Breast epithelium (tissue), 3 donors: ENCODE measurements around the gene LPP.

Source experiments
- POLR2AphosphoS5 ChIP-seq, 3 donors: sonication (generic); formaldehyde crosslinking; IDR thresholded peaks; one replicate each; pipeline ENCODE4 v1.6.1; 2017; ENCODE audit warnings: antibody characterized with exemption in 3 of 3
- TF ChIP-seq, protein P1 (sequence below), 3 donors: fragments of 450-650 bp; IDR thresholded peaks; one replicate each; pipeline ENCODE4 v1.5.1; 2016 to 2017; ENCODE audit warnings: antibody characterized with exemption in 3 of 3, mild to moderate bottlenecking in 3 of 3, moderate library complexity in 3 of 3

DNA sequence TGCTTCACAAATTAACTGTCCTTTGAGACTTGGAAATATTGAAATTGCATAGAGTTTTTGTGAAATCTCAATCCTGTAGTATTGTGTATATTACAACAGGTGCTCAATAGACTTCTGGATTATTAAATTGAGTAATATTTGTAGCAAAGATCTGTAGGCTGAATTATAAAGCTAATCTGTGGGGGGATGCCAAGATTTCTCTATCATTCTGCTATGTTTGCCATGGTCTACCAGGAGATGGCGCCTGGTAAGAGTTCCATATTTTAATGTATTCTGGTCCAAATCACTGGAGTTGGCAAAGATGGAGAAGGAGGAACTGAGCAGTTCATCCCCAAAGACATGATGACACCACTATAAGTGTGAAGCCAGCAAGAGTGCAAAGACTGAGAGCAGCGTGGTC, 676.9 kb downstream of the LPP start:
- TF ChIP-seq, protein P1, sequence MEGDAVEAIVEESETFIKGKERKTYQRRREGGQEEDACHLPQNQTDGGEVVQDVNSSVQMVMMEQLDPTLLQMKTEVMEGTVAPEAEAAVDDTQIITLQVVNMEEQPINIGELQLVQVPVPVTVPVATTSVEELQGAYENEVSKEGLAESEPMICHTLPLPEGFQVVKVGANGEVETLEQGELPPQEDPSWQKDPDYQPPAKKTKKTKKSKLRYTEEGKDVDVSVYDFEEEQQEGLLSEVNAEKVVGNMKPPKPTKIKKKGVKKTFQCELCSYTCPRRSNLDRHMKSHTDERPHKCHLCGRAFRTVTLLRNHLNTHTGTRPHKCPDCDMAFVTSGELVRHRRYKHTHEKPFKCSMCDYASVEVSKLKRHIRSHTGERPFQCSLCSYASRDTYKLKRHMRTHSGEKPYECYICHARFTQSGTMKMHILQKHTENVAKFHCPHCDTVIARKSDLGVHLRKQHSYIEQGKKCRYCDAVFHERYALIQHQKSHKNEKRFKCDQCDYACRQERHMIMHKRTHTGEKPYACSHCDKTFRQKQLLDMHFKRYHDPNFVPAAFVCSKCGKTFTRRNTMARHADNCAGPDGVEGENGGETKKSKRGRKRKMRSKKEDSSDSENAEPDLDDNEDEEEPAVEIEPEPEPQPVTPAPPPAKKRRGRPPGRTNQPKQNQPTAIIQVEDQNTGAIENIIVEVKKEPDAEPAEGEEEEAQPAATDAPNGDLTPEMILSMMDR (IDR thresholded peaks at IDR 0.05), result no peak
- no peak for TF ChIP-seq POLR2AphosphoS5 (IDR thresholded peaks at IDR 0.05)
